GM12878 (cell line): ENCODE results near the gene BTBD9. TPM values are rescaled to one million over a fixed set of nuclear protein-coding genes. Genes with fewer than 3 reads are reported as not detected.

Source experiments
- ATAC-seq: fragments of 200-7000 bp; cut with Tn5 transposase; 3 replicates; pipeline ENCODE4 v1.9.1; 2020; ENCODE audit warnings: mild to moderate bottlenecking, moderate library complexity
- BruUV-seq: library from RNA; stranded (reverse); fragments of 400-500 nt; replicated peaks from 2 replicates; lab custom pipeline; 2021; lab: Mats Ljungman, UMichigan
- CTCF ChIA-PET: fragments of 300-600 bp; sonication (Branson Sonifier 250); formaldehyde crosslinking; extraction: SDS; loops from one replicate; lab custom pipeline; 2021; ENCODE audit warnings: inconsistent platforms; lab: Yijun Ruan, JAX
- POLR2A ChIA-PET: fragments of 350-600 bp; formaldehyde crosslinking; extraction: SDS; loops from one replicate; lab custom pipeline; 2021; ENCODE audit warnings: inconsistent platforms; lab: Charles Lee
- RAD21 ChIA-PET: fragments of 300-600 bp; sonication (Branson Sonifier 250); formaldehyde crosslinking; loops from one replicate; lab custom pipeline; 2023; ENCODE audit warnings: antibody characterized with exemption; ENCODE audit not compliant: unreplicated experiment; lab: Charles Lee
- SMC1A ChIA-PET: fragments of 300-600 bp; sonication (Branson Sonifier 250); formaldehyde crosslinking; loops from one replicate; lab custom pipeline; 2023; ENCODE audit not compliant: unreplicated experiment, uncharacterized antibody; lab: Charles Lee
- DNase-seq: peaks from one replicate; pipeline ENCODE4 v3.0.0-alpha.2; 2011; ENCODE audit warnings: low read depth, low spot score
- FAIRE-seq: peaks from 3 replicates; lab custom pipeline; 2011; peaks lifted over from hg19 to GRCh38; lab: Jason Lieb, UNC
- H2AFZ ChIP-seq: 2 replicates; pipeline ENCODE4 v1.6.0; 2011; ENCODE audit warnings: low read depth, low read length, control low read depth; ENCODE audit not compliant: control insufficient read depth
- H3K27ac ChIP-seq: 2 replicates; pipeline ENCODE4 v1.5.1; 2011; ENCODE audit warnings: control low read depth; ENCODE audit not compliant: control insufficient read depth, insufficient read depth
- H3K27me3 ChIP-seq, 2 experiments: replicated peaks in 1 of 2; 2 replicates each; pipeline versions ENCODE4 v1.6.0 to v1.6.1; 2011; ENCODE audit warnings: low read length in 1 of 2; ENCODE audit not compliant: control insufficient read depth in 2 of 2, insufficient read depth in 2 of 2
- H3K36me3 ChIP-seq, 2 experiments: 2 replicates each; pipeline ENCODE4 v1.5.1; 2011; ENCODE audit warnings: low read length in 1 of 2; ENCODE audit not compliant: control insufficient read depth in 2 of 2, insufficient read depth in 2 of 2
- H3K4me1 ChIP-seq: 2 replicates; pipeline ENCODE4 v1.6.1; 2011; ENCODE audit warnings: mild to moderate bottlenecking, low read length, moderate library complexity, mixed read lengths; ENCODE audit not compliant: control insufficient read depth, insufficient read depth
- H3K4me2 ChIP-seq: 2 replicates; pipeline ENCODE4 v1.6.0; 2011; ENCODE audit warnings: control low read depth; ENCODE audit not compliant: control insufficient read depth, insufficient read depth
- H3K4me3 ChIP-seq: fragments of 200-600 bp; sonication (generic); 2 replicates; pipeline ENCODE4 v1.5.1; 2016
- H3K79me2 ChIP-seq: 2 replicates; pipeline ENCODE4 v1.6.0; 2011; ENCODE audit warnings: low read length; ENCODE audit not compliant: control insufficient read depth, insufficient read depth
- H3K9ac ChIP-seq: 2 replicates; pipeline ENCODE4 v1.8.0; 2011; ENCODE audit warnings: low read length, control low read depth, mixed read lengths; ENCODE audit not compliant: control insufficient read depth, insufficient read depth
- H3K9me3 ChIP-seq: replicated peaks from 3 replicates; pipeline ENCODE4 v1.5.1; 2011; ENCODE audit warnings: mild to moderate bottlenecking, low read length; ENCODE audit not compliant: control insufficient read depth, insufficient read depth
- H4K20me1 ChIP-seq: 2 replicates; pipeline ENCODE4 v1.6.0; 2011; ENCODE audit not compliant: control insufficient read depth, insufficient read depth
- EED ChIP-seq: sonication (generic); IDR thresholded peaks from 2 replicates; pipeline ENCODE4 v1.6.1; 2016; ENCODE audit warnings: antibody characterized with exemption, low read depth
- ELK1 ChIP-seq: IDR thresholded peaks from 2 replicates; pipeline ENCODE4 v1.6.1; 2012; ENCODE audit warnings: low read depth, low read length, improper control_type of control experiment
- IRF4 ChIP-seq: IDR thresholded peaks from 2 replicates; pipeline ENCODE4 v1.6.1; 2011; ENCODE audit warnings: low read depth, low read length
- MYB ChIP-seq: fragments of 150-350 bp; IDR thresholded peaks from 2 replicates; pipeline ENCODE4 v1.6.1; 2014; ENCODE audit warnings: mild to moderate bottlenecking, low read depth, low read length, borderline replicate concordance
- PBX3 ChIP-seq: IDR thresholded peaks from 2 replicates; pipeline ENCODE4 v1.6.1; 2011; ENCODE audit warnings: mild to moderate bottlenecking, low read depth, low read length, moderate library complexity; ENCODE audit not compliant: insufficient replicate concordance
- SRF ChIP-seq, 2 experiments: IDR thresholded peaks; 2 replicates each; pipeline ENCODE4 v1.6.1; 2011; ENCODE audit warnings: low read depth in 2 of 2, low read length in 2 of 2, mild to moderate bottlenecking in 1 of 2, moderate library complexity in 1 of 2
- STAT1 ChIP-seq: fragments of 450-650 bp; conservative IDR thresholded peaks from 2 replicates; pipeline ENCODE4 v1.6.1; 2014; ENCODE audit warnings: antibody characterized with exemption, mild to moderate bottlenecking
- TCF3 ChIP-seq: IDR thresholded peaks from 2 replicates; pipeline ENCODE4 v1.6.1; 2012; ENCODE audit warnings: low read depth, mild to moderate bottlenecking, low read length, borderline replicate concordance; ENCODE audit not compliant: insufficient read depth
- ZNF217 ChIP-seq: fragments of 450-650 bp; IDR thresholded peaks from 2 replicates; pipeline ENCODE4 v1.6.1; 2017; ENCODE audit warnings: antibody characterized with exemption, mild to moderate bottlenecking
- WGBS: methylation state at CpG from one replicate; pipeline ENCODE4 v1.1.6; 2016; ENCODE audit warnings: low lambda C conversion rate; ENCODE audit not compliant: insufficient replicate concordance, insufficient coverage; ENCODE audit errors: missing lambda C conversion rate; 5-methylcytosine and 5-hydroxymethylcytosine counted together
- in situ Hi-C: fragments of 300-500 bp; cut with MboI; formaldehyde crosslinking; loops from 9 replicates; pipeline ENCODE4 v1.14.3; 2018; ENCODE audit warnings: mixed read lengths
- intact Hi-C: fragments of 100-400 bp; cut with micrococcal nuclease; formaldehyde crosslinking; loops from one replicate; pipeline ENCODE4 v1.14.2; 2022; ENCODE audit not compliant: unreplicated experiment
- polyA plus RNA-seq, 11 experiments: library from polyadenylated mRNA; depleted of rRNA in 4 of 11; unstranded in 6 of 11; stranded (reverse) in 5 of 11; fragments of >200 nt; fragmentation: Nextera tagmentation in 4 of 11; fragmentation: Illumina TruSeq in 1 of 11; extraction: Ambion mirVana in 4 of 11; extraction: Trizol in 1 of 11; gene quantifications; 1 replicate in 1 of 11; 2 replicates in 10 of 11; pipeline versions ENCODE4 v1.2.1 to v1.2.3, GENCODE V29; 2011 to 2016; ENCODE audit warnings: inconsistent platforms in 2 of 11, missing spikeins in 2 of 11, low read depth in 1 of 11
- total RNA-seq, 4 experiments: library from RNA; depleted of rRNA in 3 of 4; stranded (reverse); fragments of >200 nt in 3 of 4; fragmentation: Illumina TruSeq in 1 of 4; extraction: Trizol in 1 of 4; gene quantifications; 2 replicates each; pipeline versions ENCODE4 v1.2.1 to v1.2.3, GENCODE V29; 2013 to 2021

The BTBD9 gene
- total and polyA plus RNA-seq, 10 of the 15 experiments (the other 5 are each of a cell fraction or from before 2014, with no cell fraction given) = 0.22 to 8.6 (median 4.6) TPM

- DNase-seq (no peak), ATAC-seq (no peak), FAIRE-seq (no peak)
- H3K9me3 ChIP-seq = no peaks in the 10 kb centered on the region
- POLR2A ChIA-PET = interaction anchor here (0.6 kb wide), 1 partner anchor 452 kb away, joined by 4 read pairs; no protein-coding TSS in a partner anchor
- H3K4me2 ChIP-seq = no peak overlapping the region
- in situ Hi-C loops = no loop called here
- no peak overlapping the region for H3K27ac ChIP-seq
- peaks cover 0 to 3% of the 10 kb centered on the region in 2 experiments; a peak in 2 of 4 replicates for H3K36me3 ChIP-seq
- RAD21 ChIA-PET = no interaction called here
- no TSS peak for BruUV-seq
- 92% methylated on average over 10 of the region's 10 CpGs for WGBS
- no peak overlapping the region for H2AFZ ChIP-seq
- H3K27me3 ChIP-seq = no peaks in the 10 kb centered on the region
- no peak overlapping the region for H3K9ac ChIP-seq
- no peaks in the 10 kb centered on the region for H3K4me1 ChIP-seq
- intact Hi-C loops = no loop called here
- no peaks in the 10 kb centered on the region for H3K79me2 ChIP-seq
- TF ChIP-seq ZNF217 = no peak
- SMC1A ChIA-PET = no interaction called here
- CTCF ChIA-PET = interaction anchor here (0.6 kb wide), 1 partner anchor 320 kb away, joined by 3 read pairs; no protein-coding TSS in a partner anchor
- no peaks in the 10 kb centered on the region for H4K20me1 ChIP-seq
- H3K4me3 ChIP-seq = no peak overlapping the region
Measured at GRCh38 chr6:38156818-38157565, 482.7 kb downstream of the BTBD9 start.

- ChIA-PET POLR2A (no interaction called here), RAD21 (no interaction called here), SMC1A (no interaction called here), CTCF (interaction anchor here (0.6 kb wide), 1 partner anchor 321 kb away, joined by 3 read pairs; no protein-coding TSS in a partner anchor)
- intact Hi-C loops (no loop called here), in situ Hi-C loops (no loop called here)
- Histone ChIP-seq H3K27ac (no peak overlapping the region), H3K79me2 (no peaks in the 10 kb centered on the region), H3K27me3 (no peaks in the 10 kb centered on the region), H2AFZ (no peak overlapping the region), H4K20me1 (no peaks in the 10 kb centered on the region), H3K36me3 (peaks cover 0 to 5% of the 10 kb centered on the region in 2 experiments; a peak in 3 of 4 replicates), H3K4me2 (no peak overlapping the region), H3K4me1 (no peaks in the 10 kb centered on the region), H3K9me3 (no peaks in the 10 kb centered on the region), H3K4me3 (no peak overlapping the region), H3K9ac (no peak overlapping the region)
- BruUV-seq = no TSS peak
- TF ChIP-seq TCF3 (no peak), SRF (IDR thresholded peaks at IDR 0.05; ENCODE audit: low read depth in 2 of 2, low read length in 2 of 2) (no peak), PBX3 (no peak), STAT1 (no peak), IRF4 (no peak), MYB (no peak), EED (no peak), ELK1 (no peak)
- no peak for ATAC-seq
- WGBS = 100% methylated on average over 6 of the region's 6 CpGs
- no peak for DNase-seq
- FAIRE-seq = no peak
Measured at GRCh38 chr6:38155621-38156204, 484.0 kb downstream of the BTBD9 start.
